MCF 10A (cell line): Measurements from ENCODE around the gene KCNJ2. TPM values are rescaled to one million over a fixed set of nuclear protein-coding genes. Genes with fewer than 3 reads are reported as not detected.

Experiments used
- BruUV-seq: library from RNA; stranded (reverse); fragments of 400-500 nt; replicated peaks from 2 replicates; lab custom pipeline; 2021; lab: Mats Ljungman, UMichigan
- CTCF ChIA-PET: fragments of 300-600 bp; sonication (Branson Sonifier 250); formaldehyde crosslinking; extraction: SDS; loops from one replicate; lab custom pipeline; 2021; ENCODE audit warnings: antibody characterized with exemption, inconsistent platforms; lab: Yijun Ruan, JAX
- POLR2A ChIA-PET: fragments of 300-600, 350-650 bp; sonication (Branson Sonifier 250); formaldehyde crosslinking; extraction: SDS; loops from one replicate; lab custom pipeline; 2020; ENCODE audit warnings: antibody characterized with exemption, inconsistent platforms; lab: Yijun Ruan, JAX
- DNase-seq: peaks from one replicate; pipeline ENCODE4 v3.0.0-alpha.2; 2018; ENCODE audit not compliant: unreplicated experiment
- H3K27ac Mint-ChIP-seq: one replicate; pipeline ENCODE4 v1.8.0; 2022; ENCODE audit warnings: mild to moderate bottlenecking, low read depth, mixed read lengths; ENCODE audit not compliant: unreplicated experiment
- H3K27me3 Mint-ChIP-seq: one replicate; pipeline ENCODE4 v1.8.0; 2022; ENCODE audit warnings: mixed read lengths; ENCODE audit not compliant: insufficient read depth, unreplicated experiment
- H3K36me3 Mint-ChIP-seq: one replicate; pipeline ENCODE4 v1.8.0; 2022; ENCODE audit warnings: mild to moderate bottlenecking, moderate library complexity, mixed read lengths; ENCODE audit not compliant: insufficient read depth, unreplicated experiment
- H3K4me1 Mint-ChIP-seq: one replicate; pipeline ENCODE4 v1.8.0; 2022; ENCODE audit warnings: mixed read lengths; ENCODE audit not compliant: insufficient read depth, unreplicated experiment
- H3K4me3 Mint-ChIP-seq: one replicate; pipeline ENCODE4 v1.8.0; 2022; ENCODE audit warnings: mild to moderate bottlenecking, moderate library complexity, mixed read lengths; ENCODE audit not compliant: unreplicated experiment
- H3K9me3 Mint-ChIP-seq: one replicate; pipeline ENCODE4 v1.8.0; 2022; ENCODE audit warnings: mixed read lengths; ENCODE audit not compliant: unreplicated experiment
- CTCF ChIP-seq: fragments of 200-600 bp; IDR thresholded peaks from one replicate; pipeline ENCODE4 v1.8.0; 2022; ENCODE audit warnings: antibody characterized with exemption, mild to moderate bottlenecking; ENCODE audit not compliant: unreplicated experiment
- intact Hi-C: fragments of 100-400 bp; cut with micrococcal nuclease; formaldehyde crosslinking; loops from 2 replicates; pipeline ENCODE4 v1.14.1; 2022
- total RNA-seq: library from RNA; stranded (reverse); gene quantifications from 2 replicates; pipeline ENCODE4 v1.2.3, GENCODE V29; 2022

KCNJ2 gene
- total RNA-seq, 1 experiment from 2014 or later, result 0.19 TPM

- no TSS peak for BruUV-seq
- H3K27me3 Mint-ChIP-seq, result no peaks in the 10 kb centered on the region
These were observed 38.9 kb downstream of the KCNJ2 start for GRCh38 chr17:70208080-70208794.

GRCh38 chr17:70208825-70209555 lies 39.7 kb downstream of the KCNJ2 start:
- intact Hi-C loops, result no loop called here
- no peak for DNase-seq
- no peak overlapping the region for H3K4me3 Mint-ChIP-seq
- BruUV-seq, result no TSS peak
- TF ChIP-seq CTCF, result no peak
- H3K27me3 Mint-ChIP-seq, result no peaks in the 10 kb centered on the region
- H3K36me3 Mint-ChIP-seq, result peaks cover 6% of the 10 kb centered on the region
- ChIA-PET POLR2A (interaction anchor here (0.6 to 1.7 kb wide), 3 partner anchors 21 to 740 kb away, joined by 3 to 4 read pairs (median 3); no protein-coding TSS in a partner anchor), CTCF (no interaction called here)
- peaks cover 5% of the 10 kb centered on the region for H3K4me1 Mint-ChIP-seq
- no peak overlapping the region for H3K27ac Mint-ChIP-seq
- H3K9me3 Mint-ChIP-seq, result no peaks in the 10 kb centered on the region

More at GRCh38 chr17:70208080-70208794, 38.9 kb downstream of the KCNJ2 start:
- Mint-ChIP-seq H3K9me3 (no peaks in the 10 kb centered on the region), H3K36me3 (peaks cover 6% of the 10 kb centered on the region), H3K4me1 (peaks cover 5% of the 10 kb centered on the region), H3K4me3 (no peak overlapping the region), H3K27ac (no peak overlapping the region)
- CTCF ChIA-PET, result no interaction called here
- POLR2A ChIA-PET, result interaction anchor here (1.7 kb wide), 1 partner anchor 21 kb away, joined by 4 read pairs; no protein-coding TSS in a partner anchor
- no peak for DNase-seq
- no peak for TF ChIP-seq CTCF
- intact Hi-C loops, result no loop called here

GRCh38 chr17:70215656-70216055 lies 46.3 kb downstream of the KCNJ2 start:
- TF ChIP-seq CTCF, result no peak
- no peak for DNase-seq
- no peaks in the 10 kb centered on the region for H3K4me1 Mint-ChIP-seq
- no TSS peak for BruUV-seq
- H3K4me3 Mint-ChIP-seq, result no peak overlapping the region
- ChIA-PET CTCF (no interaction called here), POLR2A (interaction anchor here (0.7 to 0.8 kb wide), 3 partner anchors 17 to 647 kb away, joined by 3 to 5 read pairs (median 4); no protein-coding TSS in a partner anchor)
- no peaks in the 10 kb centered on the region for H3K27me3 Mint-ChIP-seq
- H3K9me3 Mint-ChIP-seq, result no peaks in the 10 kb centered on the region
- no peaks in the 10 kb centered on the region for H3K36me3 Mint-ChIP-seq
- H3K27ac Mint-ChIP-seq, result no peak overlapping the region
- intact Hi-C loops, result no loop called here

- intact Hi-C loops, result no loop called here
- Mint-ChIP-seq H3K4me3 (no peak overlapping the region), H3K9me3 (no peaks in the 10 kb centered on the region), H3K27me3 (no peaks in the 10 kb centered on the region), H3K4me1 (no peaks in the 10 kb centered on the region), H3K27ac (no peak overlapping the region), H3K36me3 (no peaks in the 10 kb centered on the region)
- no peak for TF ChIP-seq CTCF
- BruUV-seq, result no TSS peak
- CTCF ChIA-PET, result interaction anchor here (0.7 kb wide), 1 partner anchor 13 kb away, joined by 3 read pairs; no protein-coding TSS in a partner anchor
- POLR2A ChIA-PET, result no interaction called here
- no peak for DNase-seq
These were observed 48.2 kb downstream of the KCNJ2 start for GRCh38 chr17:70217571-70217970.
